ENCODE measurements around the gene AP1S3. TPM values are rescaled to one million over a fixed set of nuclear protein-coding genes. Genes with fewer than 3 reads are reported as not detected.

Gene AP1S3
- total RNA-seq, 1 donor from 2014 or later: 0.47 TPM

- no peaks in the 10 kb centered on the region for H3K4me1 ChIP-seq
- intact Hi-C loops (cut with micrococcal nuclease): no loop called here
- H3K27ac ChIP-seq (replicated peaks): no peak overlapping the region
- no peak for TF ChIP-seq CTCF (IDR thresholded peaks at IDR 0.05; ENCODE audit: borderline replicate concordance)
- H3K9me3 ChIP-seq (replicated peaks): no peaks in the 10 kb centered on the region
- H3K4me3 ChIP-seq: no peak overlapping the region
- no peak for DNase-seq
- peaks cover 9% of the 10 kb centered on the region for H3K36me3 ChIP-seq
- no peaks in the 10 kb centered on the region for H3K27me3 ChIP-seq (ENCODE audit: low read depth)
Measured at GRCh38 chr2:223852281-223852795, 15.0 kb upstream of the AP1S3 start.

GRCh38 chr2:223847410-223847809, 10.0 kb upstream of the AP1S3 start:
- Histone ChIP-seq H3K27me3 (ENCODE audit: low read depth) (no peaks in the 10 kb centered on the region), H3K4me3 (no peak overlapping the region), H3K36me3 (peaks cover 4% of the 10 kb centered on the region), H3K4me1 (no peaks in the 10 kb centered on the region), H3K9me3 (replicated peaks) (no peaks in the 10 kb centered on the region), H3K27ac (replicated peaks) (no peak overlapping the region)
- TF ChIP-seq CTCF (IDR thresholded peaks at IDR 0.05; ENCODE audit: borderline replicate concordance): no peak
- intact Hi-C loops (cut with micrococcal nuclease): no loop called here
- no peak for DNase-seq

GRCh38 chr2:223846515-223846914, 9.1 kb upstream of the AP1S3 start:
- H3K27me3 ChIP-seq (ENCODE audit: low read depth): no peaks in the 10 kb centered on the region
- DNase-seq: no peak

GRCh38 chr2:223841436-223842190, 4.2 kb upstream of the AP1S3 start:
- TF ChIP-seq CTCF (IDR thresholded peaks at IDR 0.05; ENCODE audit: borderline replicate concordance): no peak
- H3K27me3 ChIP-seq (ENCODE audit: low read depth): no peaks in the 10 kb centered on the region
- H3K4me3 ChIP-seq: no peak overlapping the region
- H3K9me3 ChIP-seq (replicated peaks): no peaks in the 10 kb centered on the region
- no peak overlapping the region for H3K27ac ChIP-seq (replicated peaks)
- intact Hi-C loops (cut with micrococcal nuclease): no loop called here
- no peaks in the 10 kb centered on the region for H3K36me3 ChIP-seq
- no peak for DNase-seq
- H3K4me1 ChIP-seq: peaks cover 8% of the 10 kb centered on the region

More at GRCh38 chr2:223846515-223846914, 9.1 kb upstream of the AP1S3 start:
- Histone ChIP-seq H3K36me3 (no peaks in the 10 kb centered on the region), H3K4me1 (no peaks in the 10 kb centered on the region), H3K27ac (replicated peaks) (no peak overlapping the region), H3K9me3 (replicated peaks) (no peaks in the 10 kb centered on the region), H3K4me3 (no peak overlapping the region)
- no peak for TF ChIP-seq CTCF (IDR thresholded peaks at IDR 0.05; ENCODE audit: borderline replicate concordance)
- intact Hi-C loops (cut with micrococcal nuclease): no loop called here

GRCh38 chr2:223835701-223836532, 1.5 kb downstream of the AP1S3 start:
- Histone ChIP-seq H3K4me3 (peak overlapping the region; percentile 79), H3K27ac (replicated peaks) (no peak overlapping the region), H3K4me1 (peaks cover 13% of the 10 kb centered on the region), H3K9me3 (replicated peaks) (no peaks in the 10 kb centered on the region), H3K27me3 (ENCODE audit: low read depth) (no peaks in the 10 kb centered on the region), H3K36me3 (no peaks in the 10 kb centered on the region)
- no peak for DNase-seq
- intact Hi-C loops (cut with micrococcal nuclease): no loop called here
- no peak for TF ChIP-seq CTCF (IDR thresholded peaks at IDR 0.05; ENCODE audit: borderline replicate concordance)

Data from left ventricle myocardium inferior (tissue), 1 donor.